Heart left ventricle (tissue), 13 donors: Measurements from ENCODE around the gene RTN1.

Source experiments
- POLR2A ChIP-seq, 2 donors: fragments of 450-650 bp; IDR thresholded peaks; one replicate each; pipeline ENCODE4 v1.6.1; 2017; ENCODE audit warnings: antibody characterized with exemption in 2 of 2, mild to moderate bottlenecking in 2 of 2, moderate library complexity in 2 of 2
- TF ChIP-seq, protein P1 (sequence below), 12 donors: fragments of 200-600 bp; sonication (generic) in 4 of 12; IDR thresholded peaks; one replicate each; pipeline versions ENCODE4 v1.5.0 to v1.8.0; 2018 to 2022; ENCODE audit warnings: antibody characterized with exemption in 12 of 12, mild to moderate bottlenecking in 5 of 12
- donor health status: ischemic (EF 13 %, LVEDD 7.1; RV severe dilation, severe dysfunction).
- donor health status: DM: no; HTN: yes; CAD: no.
- donor health status: DM: no; HTN: no; CAD: no.
- donor health status: ischemic (EF 25% LVEDD 6.9; RV normal size, moderate dysfunction).
- donor health status: ischemic (EF 25% LVEDD 5.7; RV mildly dilated, moderate dysfunction).
- donor health status: ischemic (EF 35%, LVEDD 5.7; RV mildly dilated, moderate dysfunction).
- donor health status: nonischemic (EF 11% LVEDD 7.7; RV severe dilation, severe dysfunction).
- donor health status: DM: yes; HTN: yes; CAD: no.
- donor health status: PGD.
- donor health status: ischemic (EF 29% LVEDD 5.4; RV normal size, mild dysfunction).
- donor health status: nonischemic (EF 23%, LVEDD 6.1; RV moderate dilation, normal function).

DNA sequence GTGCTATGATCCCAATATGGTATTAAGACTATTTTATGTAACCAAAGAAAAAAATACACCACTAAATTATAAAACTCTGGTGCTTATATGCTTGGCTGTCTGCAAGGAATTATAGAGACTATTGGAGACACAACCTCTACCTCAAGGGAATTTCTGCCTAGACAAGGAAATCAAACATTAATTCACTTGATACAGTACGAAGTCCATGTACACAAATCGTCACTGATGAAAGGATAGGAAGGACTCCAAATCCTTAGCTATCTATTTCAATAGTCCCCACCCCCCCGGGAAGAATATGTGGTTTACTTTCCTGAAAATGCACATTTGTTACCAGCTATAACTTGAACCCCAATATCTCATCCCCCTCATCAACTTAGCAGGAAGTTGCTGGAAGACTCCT lies 21.9 kb downstream of the RTN1 start:
- TF ChIP-seq, protein P1, sequence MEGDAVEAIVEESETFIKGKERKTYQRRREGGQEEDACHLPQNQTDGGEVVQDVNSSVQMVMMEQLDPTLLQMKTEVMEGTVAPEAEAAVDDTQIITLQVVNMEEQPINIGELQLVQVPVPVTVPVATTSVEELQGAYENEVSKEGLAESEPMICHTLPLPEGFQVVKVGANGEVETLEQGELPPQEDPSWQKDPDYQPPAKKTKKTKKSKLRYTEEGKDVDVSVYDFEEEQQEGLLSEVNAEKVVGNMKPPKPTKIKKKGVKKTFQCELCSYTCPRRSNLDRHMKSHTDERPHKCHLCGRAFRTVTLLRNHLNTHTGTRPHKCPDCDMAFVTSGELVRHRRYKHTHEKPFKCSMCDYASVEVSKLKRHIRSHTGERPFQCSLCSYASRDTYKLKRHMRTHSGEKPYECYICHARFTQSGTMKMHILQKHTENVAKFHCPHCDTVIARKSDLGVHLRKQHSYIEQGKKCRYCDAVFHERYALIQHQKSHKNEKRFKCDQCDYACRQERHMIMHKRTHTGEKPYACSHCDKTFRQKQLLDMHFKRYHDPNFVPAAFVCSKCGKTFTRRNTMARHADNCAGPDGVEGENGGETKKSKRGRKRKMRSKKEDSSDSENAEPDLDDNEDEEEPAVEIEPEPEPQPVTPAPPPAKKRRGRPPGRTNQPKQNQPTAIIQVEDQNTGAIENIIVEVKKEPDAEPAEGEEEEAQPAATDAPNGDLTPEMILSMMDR (IDR thresholded peaks at IDR 0.05), result no peak
- no peak for TF ChIP-seq POLR2A (IDR thresholded peaks at IDR 0.05)
